Stimulated activated CD4-positive, alpha-beta T cell treated with anti-CD3 and anti-CD28 coated beads, Interleukin-15, amount 100 ng/mL, for 48 hours (primary cell): Measurements from ENCODE around the gene ANO1.

ENCODE experiments used
- DNase-seq, 2 donors: peaks; one replicate each; pipeline ENCODE4 v3.0.0-alpha.2; 2020; ENCODE audit warnings: low read depth in 2 of 2

Gene ANO1

DNA sequence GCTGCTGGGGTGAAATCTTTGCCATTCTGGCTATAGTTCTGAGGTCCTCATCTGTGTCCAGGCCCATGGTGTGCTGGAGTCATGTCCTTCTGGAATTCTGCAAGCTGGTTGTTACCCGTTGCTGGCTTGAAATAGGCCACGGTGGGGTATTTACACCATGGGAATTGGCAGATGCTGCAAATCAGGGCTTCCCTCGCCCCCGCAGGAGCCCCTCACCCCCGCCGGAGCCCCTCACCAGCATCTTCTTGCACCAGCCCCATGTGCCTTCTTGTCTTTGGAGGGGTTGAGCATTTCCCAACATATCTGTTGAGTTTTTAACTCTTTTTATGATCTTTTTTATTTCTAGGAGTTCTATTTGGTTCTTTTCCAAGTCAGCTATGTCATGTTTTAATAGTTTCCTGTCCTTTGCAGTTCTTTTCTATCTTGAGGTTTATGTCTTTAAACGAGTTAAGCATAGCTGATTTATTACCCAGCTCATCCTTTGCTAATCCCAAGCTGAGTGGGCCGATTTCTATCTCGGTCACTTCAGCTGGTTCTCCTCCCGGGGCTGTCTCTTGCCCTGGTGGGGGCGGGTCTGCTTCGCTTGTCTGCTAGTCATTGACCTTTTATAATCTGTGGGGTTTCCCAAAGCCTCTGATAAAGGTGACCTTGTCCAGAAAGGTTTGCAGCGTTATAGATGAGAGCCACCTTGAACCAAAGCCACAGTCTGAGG, 17.6 kb downstream of the ANO1 start:
- DNase-seq: no peak

GRCh38 chr11:70097783-70098563, 19.9 kb downstream of the ANO1 start:
- no peak for DNase-seq

DNA sequence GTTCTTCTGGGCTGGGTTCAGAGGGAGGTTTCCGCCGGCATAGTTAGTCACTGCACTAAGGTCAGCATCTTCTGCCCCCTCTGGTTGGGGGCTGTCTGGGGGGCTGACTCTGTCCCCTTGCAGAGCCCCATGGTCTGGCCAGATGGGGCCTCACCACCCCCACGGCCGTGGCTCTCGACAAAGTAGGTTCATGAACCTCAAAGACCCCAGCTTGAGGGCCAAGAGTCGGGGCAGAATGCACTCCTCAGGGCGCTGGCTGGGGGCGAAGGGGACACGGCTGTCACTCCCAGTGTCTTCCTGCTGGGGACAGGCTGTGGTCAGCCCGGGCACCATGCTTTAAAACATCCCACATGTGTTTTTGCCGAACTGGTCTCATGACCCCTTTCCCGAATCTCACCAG, 20.8 kb downstream of the ANO1 start:
- no peak for DNase-seq

- no peak for DNase-seq
These were observed 21.6 kb downstream of the ANO1 start for GRCh38 chr11:70099578-70100279.

DNA sequence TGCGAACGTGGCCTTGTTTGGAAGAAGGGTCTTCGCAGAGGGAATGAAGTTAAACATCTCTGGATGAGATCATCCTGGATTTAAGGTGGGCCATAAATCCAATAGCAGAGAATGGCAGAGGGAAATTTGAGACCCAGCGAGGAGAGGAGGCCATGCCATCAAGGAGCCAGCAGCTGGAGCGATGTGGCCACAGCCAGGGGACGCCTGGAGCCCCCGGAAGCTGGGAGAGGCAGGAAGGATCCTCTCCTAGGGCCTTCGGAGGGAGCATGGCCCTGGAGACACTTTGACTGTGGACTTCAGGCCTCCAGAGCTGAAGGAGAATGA, 22.1 kb downstream of the ANO1 start:
- no peak for DNase-seq

DNA sequence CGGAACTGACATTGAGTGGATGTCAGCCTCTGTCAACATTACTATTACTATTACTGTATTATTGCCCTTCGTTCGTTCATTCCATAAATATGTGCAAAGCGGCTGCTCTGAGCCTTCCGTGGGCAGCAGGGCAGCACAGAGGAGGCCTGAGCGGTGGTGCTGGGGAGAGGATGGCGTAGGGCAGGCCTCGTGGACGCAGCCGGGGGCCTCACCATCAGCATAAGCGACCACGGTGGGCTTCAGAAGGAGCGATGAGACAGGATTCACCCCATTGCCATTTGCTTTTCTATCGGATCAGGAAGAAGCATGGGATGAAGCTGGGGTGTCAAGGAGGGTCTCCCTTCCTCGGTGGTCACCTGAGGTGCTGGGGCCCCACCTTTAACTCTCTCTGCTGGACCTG, 22.7 kb downstream of the ANO1 start:
- DNase-seq: no peak

DNA sequence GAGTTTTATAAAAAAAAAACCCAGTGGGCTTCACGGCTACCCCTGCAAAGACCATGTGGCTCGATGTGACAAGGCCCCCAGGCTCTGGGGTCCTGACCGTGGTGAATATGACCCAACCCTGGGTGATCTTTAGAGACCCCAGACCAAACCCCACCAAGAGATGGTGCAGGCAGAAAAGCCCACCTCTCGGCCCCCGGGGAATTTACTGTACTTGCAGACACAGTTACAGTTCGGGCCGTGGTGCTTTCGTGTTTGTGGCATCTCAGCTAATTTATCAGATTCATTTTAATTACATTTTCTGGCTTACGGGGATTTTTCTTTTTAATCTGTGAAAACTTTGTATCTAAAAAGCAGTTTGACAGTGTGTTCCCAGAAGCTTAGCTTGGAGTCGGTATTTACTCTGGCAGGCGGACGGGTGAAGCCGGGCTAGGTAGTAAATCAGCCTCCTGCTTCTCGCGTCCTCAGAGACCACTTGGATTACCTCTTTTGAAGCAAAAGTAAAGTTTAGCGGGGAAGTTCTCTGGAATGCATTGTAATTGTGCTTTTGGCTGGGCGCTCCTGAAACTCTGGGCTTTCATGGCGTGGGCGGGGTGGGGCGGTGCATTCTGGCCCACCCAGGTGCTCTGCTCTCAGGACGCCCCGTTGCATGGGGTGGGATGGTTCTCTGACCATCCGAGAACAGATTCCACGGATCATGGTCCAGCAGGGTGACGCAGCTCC, 25.3 kb downstream of the ANO1 start:
- no peak for DNase-seq

DNA sequence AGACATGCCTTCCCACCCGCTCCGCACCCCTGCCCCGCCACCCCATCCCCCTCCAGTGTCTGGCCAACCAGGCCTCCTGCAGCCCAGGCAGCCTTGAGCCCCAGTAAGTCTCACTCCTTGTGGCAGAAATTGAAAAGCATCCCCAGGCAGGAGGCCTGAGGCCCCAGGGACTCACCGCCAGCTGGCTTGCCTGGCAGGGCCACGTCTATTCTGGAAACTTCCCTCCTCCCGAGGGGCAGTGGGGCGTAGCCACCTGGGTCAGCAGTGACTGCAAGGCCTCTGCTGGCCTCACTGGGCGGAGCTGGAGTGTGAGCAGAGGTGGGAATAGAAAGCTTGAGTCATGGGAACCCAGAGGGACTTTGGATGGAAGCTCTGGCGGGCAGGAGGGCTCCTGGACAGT, 26.3 kb downstream of the ANO1 start:
- DNase-seq: no peak

GRCh38 chr11:70104961-70105360, 26.8 kb downstream of the ANO1 start:
- no peak for DNase-seq

DNA sequence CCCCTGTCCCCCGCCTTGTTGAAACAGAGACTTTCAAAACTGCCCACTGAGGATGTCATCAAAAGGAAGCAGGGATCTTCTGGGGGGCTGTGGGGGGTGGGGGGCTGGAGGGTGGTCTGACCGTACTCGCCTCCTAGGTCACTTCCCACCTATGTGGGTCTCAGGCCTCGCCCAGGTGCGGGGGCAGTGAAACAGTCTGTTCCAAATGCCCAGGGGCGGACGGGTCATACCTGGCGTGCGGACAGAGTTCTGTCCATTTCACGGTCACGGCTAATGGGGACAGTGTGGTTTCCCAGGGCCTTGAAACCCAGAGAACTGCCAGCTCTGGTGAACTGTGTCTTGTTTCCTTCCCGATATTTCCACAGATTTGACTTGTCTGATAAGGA, 27.2 kb downstream of the ANO1 start:
- no peak for DNase-seq

DNA sequence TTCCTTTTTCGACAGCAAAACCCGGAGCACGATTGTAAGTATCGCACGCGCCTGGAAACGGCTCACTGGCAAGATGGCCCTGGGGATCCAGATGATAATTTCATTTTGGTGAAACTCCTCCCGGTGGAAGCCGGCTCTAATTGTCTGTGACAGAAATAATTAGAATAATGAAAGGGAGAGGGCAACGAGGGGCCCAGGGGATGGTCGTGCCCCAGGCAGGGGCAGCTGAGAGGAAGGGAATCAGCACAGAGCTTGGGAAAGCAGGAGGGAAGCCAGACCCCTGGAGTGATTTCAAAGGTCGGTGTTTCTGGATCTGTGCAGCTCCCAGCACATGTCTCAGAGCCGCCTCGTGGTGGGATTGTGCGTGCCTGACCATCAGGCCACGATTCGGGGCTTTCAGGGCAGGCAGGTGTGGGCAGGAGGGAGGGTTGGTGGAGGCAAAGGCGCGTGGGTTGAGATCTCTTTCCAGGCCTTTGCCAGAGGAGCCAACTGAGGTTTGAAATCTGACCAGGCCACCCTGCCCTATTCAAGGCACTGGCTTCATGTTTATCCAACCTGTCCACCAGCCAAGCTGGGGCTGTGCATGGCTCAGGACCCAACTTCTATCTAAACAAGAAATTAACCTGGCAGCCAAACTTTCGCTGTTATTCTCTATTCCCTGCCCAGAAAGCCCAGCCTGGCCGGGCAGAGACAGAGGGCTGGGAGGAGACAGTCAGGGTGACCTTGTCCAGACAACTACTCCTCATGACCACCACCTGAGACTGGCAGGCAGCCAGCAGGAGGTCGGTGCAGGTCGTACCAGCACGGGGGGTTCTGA, 27.8 kb downstream of the ANO1 start:
- no peak for DNase-seq

GRCh38 chr11:70106757-70107156, 28.6 kb downstream of the ANO1 start:
- DNase-seq: no peak

- no peak for DNase-seq
These were observed 29.1 kb downstream of the ANO1 start for GRCh38 chr11:70107191-70107590.

DNA sequence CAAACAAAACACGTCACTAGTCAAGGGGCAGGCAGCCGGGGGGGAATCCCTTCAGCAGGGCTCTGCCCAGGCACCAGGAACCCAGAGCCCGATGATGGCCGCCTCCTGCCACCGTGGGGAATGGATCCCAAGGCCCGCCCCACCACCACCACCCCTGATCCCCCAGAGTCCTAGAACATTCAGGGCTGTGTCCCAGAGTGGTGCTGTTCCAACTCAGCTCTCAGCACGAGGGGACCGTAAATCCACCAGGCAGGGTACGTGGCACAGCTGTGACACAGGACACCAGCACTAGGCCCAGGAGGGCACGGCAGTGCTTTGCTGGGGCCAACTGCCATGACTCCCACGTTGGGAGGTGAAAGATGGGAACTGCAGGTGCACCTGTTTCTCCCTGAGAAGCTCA, 29.6 kb downstream of the ANO1 start:
- no peak for DNase-seq

DNA sequence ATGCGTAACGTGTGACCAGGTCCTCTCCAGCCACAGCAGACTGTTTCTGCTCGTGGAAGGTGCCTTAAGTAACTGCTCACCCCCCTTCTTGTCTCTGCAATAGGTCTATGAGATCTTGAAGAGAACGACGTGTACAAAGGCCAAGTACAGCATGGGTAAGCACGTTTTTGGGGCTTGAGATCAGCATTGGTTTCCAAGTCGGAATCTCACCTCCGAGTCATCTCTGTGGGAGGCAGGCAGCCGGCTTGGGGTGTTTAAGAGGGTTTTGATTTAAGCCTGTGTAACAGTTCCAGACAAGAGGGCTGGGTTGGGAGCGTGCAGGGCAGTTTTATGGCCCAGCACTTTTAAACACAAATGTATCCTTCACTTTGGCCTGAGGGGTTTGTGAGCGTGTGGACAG, 30.1 kb downstream of the ANO1 start:
- no peak for DNase-seq

DNA sequence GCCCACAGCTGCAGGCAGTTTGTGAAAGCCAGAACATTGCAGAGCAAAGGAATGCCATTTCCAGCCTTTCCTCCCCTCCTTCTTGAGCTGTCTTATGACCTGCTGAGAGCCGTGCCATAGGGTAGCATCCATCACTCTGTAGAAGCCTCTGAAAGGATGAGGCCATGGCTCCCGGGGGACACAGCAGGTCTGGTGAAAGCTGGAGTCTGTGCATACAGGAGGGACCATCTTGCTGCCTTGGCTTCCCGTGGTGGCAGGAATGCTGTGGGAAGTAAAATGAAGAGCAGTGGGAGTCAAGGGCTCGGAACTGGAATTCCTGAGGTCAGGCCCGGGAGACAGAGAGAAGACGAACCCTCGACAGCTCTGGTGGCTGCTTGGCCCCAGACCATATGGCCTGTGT, 30.9 kb downstream of the ANO1 start:
- no peak for DNase-seq

DNA sequence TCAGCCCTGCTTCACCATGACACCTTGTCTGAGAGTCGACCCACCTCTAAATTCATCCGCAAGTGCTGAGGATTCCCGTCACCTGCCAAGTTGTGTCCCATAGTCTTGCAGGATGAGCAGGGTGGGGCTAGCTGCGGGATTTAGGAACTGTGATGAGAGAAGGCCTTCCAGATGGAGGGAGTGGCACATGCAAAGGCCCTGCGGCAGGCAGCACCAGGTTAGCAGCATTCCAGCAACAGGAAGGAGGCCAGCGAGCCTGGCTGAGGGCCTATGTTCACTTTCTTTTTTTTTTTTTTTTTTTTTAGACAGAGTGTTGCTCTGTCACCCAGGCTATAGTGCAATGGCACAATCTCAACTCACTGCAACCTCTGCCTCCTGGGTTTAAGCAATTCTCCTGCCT, 31.8 kb downstream of the ANO1 start:
- no peak for DNase-seq

DNA sequence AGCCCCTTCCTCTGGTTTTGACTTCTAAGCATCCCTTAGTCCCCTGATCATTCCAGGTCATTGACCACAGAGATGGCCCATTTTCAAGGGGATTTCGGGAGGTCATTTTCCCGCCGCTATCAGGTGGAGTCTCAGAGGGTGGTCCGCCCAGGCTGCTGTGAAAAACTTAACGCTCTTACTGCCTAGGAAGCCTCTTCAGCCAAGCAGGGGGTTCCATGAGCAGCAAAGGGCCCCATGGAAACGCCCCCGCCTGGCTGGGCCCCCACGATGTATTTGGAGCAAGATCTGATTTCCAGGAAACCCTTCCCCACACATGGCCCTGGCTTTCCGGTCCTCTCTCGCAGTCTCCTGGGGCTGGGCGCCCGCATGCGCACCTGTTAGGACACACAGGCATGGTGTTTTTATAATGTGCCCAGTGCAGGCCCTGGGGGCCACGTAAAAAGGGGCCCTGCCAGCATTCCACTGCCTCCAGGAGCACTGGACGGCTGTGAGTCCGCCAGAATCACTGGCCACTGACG, 32.5 kb downstream of the ANO1 start:
- no peak for DNase-seq

- no peak for DNase-seq
These were observed 33.3 kb downstream of the ANO1 start for GRCh38 chr11:70111269-70112016.

GRCh38 chr11:70112017-70112434, 33.9 kb downstream of the ANO1 start:
- DNase-seq: no peak

DNA sequence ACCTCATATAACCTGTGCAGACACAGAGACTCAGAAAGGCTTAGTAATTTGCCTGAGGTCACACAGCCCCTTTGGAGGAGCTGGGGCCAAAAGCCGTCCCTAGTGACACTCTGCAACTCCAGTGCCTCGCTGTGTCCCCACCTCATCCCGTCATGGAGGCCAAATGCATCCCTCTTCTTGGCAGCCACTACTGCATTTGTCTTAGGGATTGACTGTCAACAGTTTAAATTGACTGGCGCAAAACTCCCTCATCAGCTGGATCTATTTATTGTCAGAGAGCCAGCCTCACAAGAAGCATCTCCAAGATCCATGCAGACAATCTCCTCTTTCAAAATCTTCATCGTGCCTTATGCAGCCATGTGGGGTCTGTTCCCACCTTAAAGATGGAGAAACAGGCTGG, 35.7 kb downstream of the ANO1 start:
- no peak for DNase-seq
